Gastrocnemius medialis (tissue), 4 donors: Measurements from ENCODE around the gene TRAK1.

Experiments used
- CTCF ChIP-seq, 5 experiments: fragments of 450-650 bp in 3 of 5; fragments of 200-600 bp in 2 of 5; sonication (generic) in 2 of 5; IDR thresholded peaks in 4 of 5; conservative IDR thresholded peaks in 1 of 5; 1 replicate in 4 of 5; 2 replicates in 1 of 5; pipeline ENCODE4 v1.5.1; 2016 to 2019; ENCODE audit warnings: antibody characterized with exemption in 5 of 5, mild to moderate bottlenecking in 3 of 5, moderate library complexity in 3 of 5
- POLR2A ChIP-seq, 2 donors: fragments of 450-650 bp; IDR thresholded peaks; one replicate each; pipeline ENCODE4 v1.6.1; 2017; ENCODE audit warnings: antibody characterized with exemption in 2 of 2, mild to moderate bottlenecking in 2 of 2, moderate library complexity in 2 of 2

DNA sequence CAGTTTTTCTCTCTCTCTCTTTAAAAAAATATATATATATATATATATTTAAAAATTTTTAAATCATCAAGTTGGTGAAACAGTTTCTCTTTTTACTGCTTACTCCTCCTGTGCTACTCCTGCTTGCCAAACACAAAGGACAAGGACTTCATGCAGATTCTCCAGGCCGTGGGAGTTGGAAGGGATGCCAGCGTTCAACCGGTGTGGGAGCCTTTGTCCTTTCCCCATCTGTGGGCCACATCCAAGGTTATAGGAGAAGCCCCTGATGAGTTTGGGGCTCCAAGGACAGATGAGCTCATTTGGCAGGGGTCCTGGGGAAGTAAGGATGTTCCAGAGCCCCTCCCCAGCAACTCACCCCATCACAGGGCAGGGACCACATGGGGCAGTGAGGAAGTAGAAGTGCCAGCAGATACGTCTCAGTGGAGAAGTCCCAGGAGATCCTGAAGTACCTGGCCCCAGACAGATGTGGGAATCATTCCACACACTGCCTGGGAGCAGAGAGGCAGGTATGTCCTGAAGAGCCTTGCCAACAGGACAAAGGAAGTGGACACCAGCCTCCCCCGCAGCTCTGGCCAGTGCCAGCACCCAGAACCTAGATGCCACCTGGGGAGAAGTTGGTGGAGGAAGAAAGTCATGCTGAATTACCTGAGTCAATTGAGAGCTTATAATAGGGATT is 138.2 kb downstream of the TRAK1 start:
- TF ChIP-seq CTCF (IDR thresholded peaks at IDR 0.05 in 4 of 5, conservative IDR thresholded peaks at IDR 0.05 in 1 of 5): no peak
- no peak for TF ChIP-seq POLR2A (IDR thresholded peaks at IDR 0.05)
